WTC11 (cell line): ENCODE measurements around the gene PPHLN1.

Source experiments
- JAZF1 ChIP-seq: fragments of 250-450 bp; sonication (Bioruptor Pico); IDR thresholded peaks from 2 replicates; pipeline ENCODE4 v1.9.0; 2021; ENCODE audit warnings: moderate library complexity, mild to moderate bottlenecking, inconsistent platforms
- TCF7 ChIP-seq: sonication (generic); formaldehyde crosslinking; IDR thresholded peaks from 2 replicates; pipeline ENCODE4 v1.8.0; 2022; ENCODE audit warnings: mild to moderate bottlenecking, low read depth, missing genetic modification reagents, moderate library complexity

DNA sequence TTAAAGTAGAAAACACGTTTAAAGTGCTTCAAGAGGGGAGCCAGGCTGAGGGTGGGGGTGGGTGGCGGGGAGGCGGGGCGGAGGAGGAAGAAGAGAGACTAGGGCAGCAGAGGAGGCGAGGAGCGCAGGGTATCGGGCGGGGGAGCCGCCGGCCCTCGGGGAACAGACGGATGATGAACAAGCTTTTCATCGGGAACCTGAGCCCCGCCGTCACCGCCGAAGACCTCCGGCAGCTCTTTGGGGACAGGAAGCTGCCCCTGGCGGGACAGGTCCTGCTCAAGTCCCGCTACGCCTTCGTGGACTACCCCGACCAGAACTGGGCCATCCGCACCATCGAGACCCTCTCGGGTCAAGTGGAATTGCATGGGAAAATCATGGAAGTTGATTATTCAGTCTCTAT is 39.2 kb upstream of the PPHLN1 start:
- TF ChIP-seq JAZF1 (CRISPR knock-in tag), result no peak
- no peak for TF ChIP-seq TCF7 (CRISPR knock-in tag)
